GM18861 (cell line): ENCODE data around the gene WDR90.

Experiments used
- ATAC-seq: cut with Tn5 transposase; IDR thresholded peaks from one replicate; pipeline ENCODE4 v1.9.1; 2021; ENCODE audit not compliant: unreplicated experiment

WDR90 gene

DNA sequence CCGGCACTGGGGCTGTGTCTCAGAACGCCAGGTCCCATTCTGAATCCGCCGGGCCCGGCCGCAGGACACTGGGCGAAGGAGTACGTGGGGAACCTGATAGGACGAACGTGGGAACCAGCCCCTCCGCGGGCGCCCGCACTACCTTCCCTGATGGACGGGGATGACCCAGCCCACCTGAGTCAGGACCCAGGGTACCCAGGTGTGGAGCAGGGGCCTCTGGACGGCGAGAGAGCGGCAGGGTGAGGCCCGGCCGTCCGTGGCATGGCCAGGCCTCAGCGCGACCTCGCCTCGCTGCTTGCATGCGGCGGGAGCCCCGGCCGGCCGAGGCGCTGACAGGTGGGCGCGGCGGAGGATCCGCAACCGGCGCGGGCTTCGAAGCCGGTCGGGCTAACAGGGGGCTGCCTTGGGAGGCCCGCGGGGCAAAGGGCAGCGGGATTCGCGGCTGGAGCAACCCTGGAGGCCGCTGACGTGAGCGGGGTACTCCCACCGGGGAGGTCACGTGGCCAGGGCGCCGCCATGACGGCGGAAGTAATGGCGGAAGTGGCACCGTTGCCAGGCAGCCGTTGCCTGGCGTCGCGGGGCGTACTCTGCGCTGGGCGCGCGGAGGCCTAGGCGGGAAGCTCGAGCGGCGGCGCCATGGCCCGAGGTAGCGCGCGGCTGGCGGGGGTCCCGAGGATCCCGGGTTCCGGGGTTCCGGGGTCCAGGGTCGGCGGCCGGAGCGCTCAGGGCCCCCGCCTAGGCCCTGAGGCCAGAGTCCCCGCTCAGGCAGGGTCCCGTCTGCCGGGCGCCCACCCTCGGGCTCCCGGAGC, at the start of gene WDR90:
TSS of gene WDR90 (plus strand) at position 585 of the 809 bp plus-strand sequence. CDS start at position 637, 52 bp downstream.
- peak; percentile 78 for ATAC-seq

DNA sequence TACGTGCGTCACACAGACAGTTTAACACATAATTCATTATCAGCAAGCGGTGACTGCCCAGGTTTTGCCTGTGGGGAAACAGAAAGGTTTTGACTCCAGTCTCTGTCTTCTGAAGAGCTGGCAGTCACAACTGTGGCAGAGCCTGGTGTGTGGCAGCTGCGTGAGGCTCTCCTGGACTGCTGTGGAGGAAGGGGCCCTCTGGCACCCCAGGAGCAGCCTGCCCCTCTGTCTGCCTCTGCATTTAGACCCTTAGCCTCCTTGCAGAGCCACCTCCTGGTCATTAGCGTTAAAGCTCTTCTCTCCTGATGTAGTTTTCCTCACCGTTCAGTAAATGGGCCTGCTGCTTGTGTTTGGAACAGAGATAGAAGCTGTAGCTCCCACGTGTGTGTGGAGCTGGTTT, 48.4 kb upstream of the WDR90 start:
- no peak for ATAC-seq

DNA sequence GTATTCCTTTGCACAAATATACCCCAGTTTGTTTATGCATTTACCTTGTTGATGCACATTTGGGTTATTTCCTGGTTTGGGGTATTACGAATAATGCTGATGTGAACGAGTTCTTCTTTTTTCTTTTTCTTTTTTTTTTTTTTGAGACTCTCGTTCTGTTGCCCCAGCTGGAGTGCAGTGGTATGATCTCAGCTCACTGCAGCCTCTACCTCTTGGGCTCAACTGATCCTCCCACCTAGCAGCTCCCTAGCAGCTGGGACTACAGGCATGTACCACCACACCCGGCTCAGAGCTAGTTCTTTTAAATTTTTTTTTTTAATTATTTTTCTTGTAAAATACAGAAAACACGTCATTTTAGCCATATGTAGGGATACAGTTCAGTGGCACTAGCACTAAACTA, 45.2 kb upstream of the WDR90 start:
- ATAC-seq, result no peak

DNA sequence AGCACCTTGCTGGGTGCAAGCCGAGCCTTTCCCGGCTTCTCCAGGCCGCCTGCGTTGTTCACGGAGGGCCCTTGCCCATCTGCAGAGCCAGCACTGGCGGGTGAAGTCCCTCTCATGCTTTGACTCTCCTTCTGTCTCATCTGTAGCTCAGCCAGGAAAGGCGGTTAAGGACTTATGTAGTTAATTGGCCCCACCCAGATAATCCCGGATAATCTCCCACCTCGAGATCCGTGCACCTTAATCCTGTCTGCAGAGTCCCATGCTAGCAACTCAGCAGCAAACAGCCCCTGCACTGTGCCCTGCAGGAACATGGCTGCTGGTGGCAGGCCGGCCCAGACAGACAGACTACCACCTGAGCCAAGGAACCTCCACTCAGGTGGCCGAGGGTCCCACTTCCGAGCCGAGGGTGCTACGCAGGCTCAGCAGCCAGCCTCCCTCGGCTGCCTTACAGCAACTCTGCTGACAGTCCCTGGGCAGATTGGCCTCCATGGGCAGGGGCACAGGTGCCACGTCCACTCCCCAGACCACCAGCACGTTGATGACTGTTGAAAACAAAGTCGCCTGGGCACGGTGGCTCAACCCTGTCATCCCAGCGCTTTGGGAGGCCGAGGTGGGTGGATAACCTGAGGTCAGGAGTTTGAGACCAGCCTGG, 42.4 kb upstream of the WDR90 start:
- no peak for ATAC-seq

DNA sequence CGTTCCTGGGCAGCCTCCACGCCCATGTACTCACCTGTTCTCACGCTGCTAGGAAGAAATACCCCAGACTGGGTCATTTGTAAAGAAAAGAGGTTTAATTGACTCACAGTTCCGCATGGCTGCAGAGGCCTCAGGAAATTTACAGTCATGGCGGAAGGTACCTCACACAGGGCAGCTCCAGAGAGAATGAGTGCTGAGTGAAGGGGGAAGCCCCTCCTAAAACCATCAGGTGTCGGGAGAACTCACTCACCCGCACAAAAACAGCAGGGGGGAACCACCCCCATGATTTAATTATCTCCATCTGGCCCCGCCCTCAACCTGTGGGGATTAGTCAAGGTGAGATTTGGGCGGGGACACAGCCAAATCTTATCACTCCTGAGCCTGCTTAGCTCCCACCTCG, 41.1 kb upstream of the WDR90 start:
- no peak for ATAC-seq

DNA sequence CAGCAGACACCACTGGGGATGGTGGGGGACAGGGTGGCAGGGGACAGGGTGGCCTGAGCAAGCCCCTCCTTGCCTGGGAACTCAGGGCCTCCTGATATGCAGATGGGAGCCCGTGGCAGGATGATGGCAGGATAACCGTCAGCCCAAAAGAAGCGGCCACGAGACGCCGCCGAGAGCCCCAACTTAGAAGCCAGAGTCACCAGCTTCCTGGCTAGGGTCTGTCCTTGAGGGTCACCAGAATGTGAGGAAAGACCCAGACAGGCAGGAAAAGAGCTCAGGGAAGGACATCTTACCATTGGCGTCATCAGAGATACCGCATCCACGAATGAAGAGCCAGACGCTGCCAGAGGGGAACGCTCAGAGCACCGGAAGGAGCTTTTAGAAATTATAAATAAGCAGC, 39.8 kb upstream of the WDR90 start:
- no peak for ATAC-seq

DNA sequence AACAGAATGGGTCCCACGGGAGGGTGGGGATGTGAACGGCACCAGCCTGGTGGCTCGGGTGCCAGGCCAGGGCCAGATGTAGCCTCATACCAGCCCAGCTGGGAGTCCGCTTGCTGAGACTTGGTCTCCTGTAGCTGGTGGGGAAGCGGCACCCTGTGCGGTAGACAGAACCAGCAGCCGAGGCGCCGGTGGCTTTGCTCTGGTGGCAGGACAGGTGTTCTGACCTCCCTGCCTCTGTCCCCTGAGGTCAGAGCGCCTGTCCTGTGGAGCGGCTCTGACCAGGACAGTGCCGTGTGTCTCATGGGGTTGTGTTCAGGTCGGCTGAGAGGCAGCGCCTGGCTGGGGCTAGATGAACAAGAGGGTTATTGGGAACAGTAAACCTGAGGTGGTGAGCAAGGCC, 39.2 kb upstream of the WDR90 start:
- ATAC-seq, result no peak

DNA sequence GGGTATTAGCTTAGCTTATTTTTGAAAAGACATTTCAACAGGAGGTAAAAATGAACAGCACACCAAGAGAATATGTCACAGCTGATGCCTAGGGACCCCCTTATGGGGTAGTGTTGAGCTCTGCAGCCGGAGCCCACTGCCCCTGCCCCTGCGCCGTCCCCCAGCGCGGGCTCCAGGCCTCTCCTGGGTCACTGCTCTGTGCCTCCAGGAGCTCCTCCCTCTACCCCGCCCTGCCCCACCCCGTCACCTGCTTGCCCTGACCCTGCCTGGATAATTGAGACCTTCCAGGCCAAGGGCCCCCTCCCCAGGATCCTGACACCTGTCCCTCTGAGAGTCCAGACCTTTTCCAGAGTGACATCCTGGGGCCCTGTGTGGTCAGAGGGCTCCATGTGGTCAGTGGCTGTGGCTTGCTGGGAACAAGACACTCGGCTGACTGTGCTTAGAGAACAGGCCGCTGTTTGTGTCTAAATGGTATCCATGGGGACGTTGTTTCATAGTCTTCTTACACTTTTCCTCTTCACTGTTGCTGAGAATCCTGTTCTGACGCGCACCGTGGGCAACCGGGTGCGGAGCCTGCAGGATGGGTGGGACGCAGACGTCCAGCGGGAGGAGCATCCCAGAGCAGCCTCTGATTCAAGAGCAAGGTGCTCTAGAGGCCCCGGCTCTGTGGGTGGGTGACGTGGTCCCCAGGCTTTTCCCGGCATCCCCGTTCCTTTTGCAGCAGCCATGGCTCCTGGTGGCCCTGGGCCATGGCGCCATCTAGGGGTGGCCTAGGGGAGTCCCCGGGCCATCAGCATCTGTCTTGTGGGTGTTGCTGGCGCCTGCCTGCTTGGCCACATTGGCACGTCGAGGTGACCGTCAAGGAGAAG, 38.4 kb upstream of the WDR90 start:
- ATAC-seq, result no peak

DNA sequence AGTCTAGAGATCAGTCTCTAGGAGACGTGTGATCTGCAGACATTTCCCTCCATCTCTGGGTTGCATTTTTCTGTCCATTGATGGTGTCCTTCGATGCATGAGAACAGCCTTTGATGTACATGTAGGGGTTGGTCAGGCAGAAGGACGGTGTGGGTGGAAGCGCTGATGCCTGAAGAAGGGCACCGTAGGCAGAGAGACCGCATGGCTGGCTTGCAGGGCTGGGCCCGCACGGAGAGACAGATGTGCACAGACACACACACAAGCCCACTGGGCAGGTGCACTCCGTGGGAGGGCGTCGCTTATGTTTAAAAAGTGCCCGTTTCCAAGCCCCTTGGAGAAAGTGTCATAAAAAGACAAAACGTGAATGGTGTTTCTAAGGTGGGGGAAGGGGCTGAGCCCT, 34.0 kb upstream of the WDR90 start:
- no peak for ATAC-seq

DNA sequence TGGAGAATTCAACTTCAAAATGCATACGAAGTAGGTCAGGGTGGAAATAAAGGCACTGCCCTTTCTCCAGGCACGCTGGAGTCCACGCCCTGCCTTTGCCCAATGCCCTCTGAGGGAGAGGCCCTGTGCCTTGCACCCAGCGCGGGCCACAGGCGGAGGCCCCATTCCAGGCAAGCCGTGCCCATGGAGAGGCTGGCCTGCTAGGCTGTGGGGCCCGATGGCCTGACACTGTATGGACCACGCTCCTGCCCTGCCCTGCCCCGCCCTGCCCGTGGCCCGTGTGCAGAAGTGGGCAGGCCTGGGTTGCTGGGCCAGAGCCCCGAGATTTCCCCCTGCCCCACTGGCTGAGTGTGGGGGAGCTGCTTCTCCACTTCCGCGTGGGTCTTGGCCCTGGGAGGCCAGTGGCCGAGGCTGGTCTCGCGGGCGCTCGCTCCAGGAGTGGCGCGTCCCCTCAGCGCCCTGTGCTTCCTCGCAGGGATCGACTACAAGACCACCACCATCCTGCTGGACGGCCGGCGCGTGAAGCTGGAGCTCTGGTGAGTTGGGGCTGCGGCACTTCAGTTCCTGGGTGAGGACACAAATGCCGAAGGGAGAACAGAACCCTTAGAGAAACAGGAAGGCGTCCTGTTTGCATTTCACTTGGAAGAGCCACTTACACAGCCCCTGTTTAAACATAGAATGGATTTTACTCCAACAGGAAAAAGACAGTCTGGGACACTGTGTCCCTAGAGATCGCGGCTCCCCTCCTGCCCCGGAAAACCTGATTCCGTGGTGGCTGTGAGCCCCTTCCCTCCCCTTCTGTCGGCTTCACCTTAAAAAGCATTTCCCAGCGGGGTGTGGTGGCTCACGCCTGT, 32.2 kb upstream of the WDR90 start:
- ATAC-seq, result no peak

DNA sequence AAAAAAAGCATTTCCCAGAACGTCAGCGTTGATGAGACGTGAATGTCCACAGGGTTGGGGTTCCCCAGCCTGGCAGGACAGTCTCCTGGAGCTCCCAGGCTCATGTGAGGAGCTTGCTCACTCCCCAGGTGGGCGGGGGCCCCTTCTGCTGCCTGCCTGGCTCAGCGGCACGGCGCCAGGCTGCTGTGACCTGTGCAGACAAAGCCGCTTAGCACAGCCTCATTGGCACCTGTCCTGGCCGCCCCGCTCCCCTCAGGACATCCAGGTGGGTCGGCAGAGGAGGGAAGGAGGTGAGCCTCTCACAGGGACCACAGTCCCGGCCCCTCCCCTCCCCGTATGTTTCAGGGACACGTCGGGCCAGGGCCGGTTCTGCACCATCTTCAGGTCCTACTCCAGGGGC, 31.3 kb upstream of the WDR90 start:
- no peak for ATAC-seq

DNA sequence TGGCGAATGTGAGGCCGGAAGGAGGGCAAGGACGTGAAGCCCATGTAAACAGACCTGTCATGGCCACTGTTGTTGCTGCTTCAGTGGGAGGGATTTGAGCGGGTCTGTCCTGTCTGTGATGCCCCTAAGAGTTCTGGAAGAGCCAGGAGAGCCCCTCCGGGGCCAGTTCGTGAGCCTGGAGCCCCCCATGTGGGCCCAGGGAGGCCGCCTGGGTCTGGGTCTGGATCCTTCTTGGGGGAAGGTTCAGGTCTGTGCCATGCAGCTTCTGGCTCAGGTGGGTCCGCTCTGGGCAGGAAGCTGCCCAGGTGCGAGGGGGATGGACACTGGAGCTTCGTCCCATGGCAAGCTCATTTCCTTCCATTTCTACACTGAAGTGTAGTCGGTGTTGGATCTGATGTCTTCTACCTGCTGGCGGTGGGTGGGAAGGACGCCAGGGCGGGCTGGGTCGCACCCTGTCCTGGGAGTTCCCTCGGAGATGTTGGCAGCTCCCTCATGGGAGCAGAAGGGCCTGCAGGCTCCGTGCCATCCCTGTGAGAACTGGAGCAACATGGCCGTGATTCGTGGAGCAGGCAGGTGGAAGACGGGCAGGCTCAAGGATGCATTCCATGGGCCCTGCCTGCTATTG, 29.6 kb upstream of the WDR90 start:
- no peak for ATAC-seq

DNA sequence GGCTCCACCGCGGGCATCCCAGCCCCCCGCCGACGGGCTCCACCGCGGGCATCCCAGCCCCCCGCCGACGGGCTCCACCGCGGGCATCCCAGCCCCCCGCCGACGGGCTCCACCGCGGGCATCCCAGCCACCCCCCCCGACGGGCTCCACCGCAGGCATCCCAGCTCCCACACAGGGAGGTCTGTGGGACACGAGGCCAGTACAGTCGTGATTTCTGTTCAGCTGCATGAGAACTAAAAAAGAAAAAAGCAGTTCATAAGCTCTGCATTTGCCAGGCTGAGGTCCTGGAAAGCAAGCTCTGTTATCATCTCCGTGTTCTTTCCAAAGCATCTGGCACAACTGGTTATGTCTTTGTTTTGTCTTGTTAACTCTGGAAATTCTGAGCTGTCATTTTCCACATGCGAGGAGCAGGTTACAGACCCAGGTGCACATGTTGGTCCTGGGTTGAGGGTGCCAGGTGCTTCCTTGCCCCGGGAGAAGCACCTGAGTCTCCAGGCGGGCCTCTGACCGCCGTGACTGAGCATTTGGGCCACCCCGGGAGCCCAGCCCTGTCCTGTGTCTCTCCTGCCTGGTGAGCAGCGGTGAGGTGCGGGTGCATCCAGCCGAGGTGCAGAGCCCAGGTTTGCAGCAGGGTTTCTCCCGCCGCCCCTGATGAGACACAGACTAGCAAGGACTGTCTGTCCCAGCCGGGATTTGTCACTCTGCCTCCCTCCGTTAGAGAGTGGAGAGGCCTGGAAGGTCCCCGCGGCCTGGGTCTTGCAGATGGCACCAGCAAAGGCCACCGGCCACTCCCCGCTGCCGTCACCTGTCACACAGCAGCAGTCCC, 28.3 kb upstream of the WDR90 start:
- ATAC-seq, result no peak

DNA sequence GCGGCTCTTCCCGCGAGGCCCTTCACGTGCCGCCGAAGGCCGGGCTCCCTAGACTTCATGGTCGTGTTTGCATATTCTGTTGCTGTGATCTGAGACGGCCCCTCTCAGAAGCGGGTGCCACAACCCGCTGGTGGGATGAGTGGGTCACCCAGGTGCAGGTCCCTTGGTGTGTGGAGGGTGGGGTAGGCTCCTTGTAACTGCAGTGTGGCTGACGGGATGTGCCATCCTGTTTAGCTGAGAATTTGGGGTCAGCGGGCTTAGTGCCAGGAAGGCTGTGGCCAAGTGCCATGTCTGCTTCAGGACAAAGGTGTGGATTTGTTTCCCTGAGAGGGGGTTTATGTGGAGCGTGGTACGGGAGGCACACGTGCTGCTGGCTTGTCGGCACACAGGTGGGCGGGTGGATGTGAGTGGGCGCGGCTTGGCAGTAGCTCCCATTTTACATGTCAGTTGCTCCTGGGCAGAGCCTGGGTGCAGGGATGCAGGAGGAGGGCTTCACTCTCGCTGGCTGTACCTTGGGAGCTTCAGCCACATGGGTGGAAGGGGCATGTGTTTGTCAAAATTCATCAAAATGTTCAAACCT, 27.5 kb upstream of the WDR90 start:
- ATAC-seq, result no peak

DNA sequence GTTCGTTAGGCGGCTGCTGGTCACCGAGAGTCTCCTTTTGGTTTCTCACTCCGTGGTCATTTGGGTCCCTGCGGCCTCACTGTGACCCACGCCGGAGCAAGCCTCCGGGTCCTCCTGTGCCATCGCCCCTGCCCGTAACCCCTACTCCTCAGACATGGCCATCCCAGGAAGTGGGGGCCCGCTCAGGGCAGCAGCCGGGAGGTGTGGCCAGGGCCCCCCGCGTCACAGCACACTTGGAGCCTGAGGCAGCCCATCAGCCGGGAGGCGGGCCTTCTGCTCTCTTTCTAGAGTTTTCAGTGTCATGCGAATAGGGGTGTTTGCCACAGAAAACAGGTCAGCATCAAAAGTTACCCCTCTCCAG, 26.3 kb upstream of the WDR90 start:
- ATAC-seq, result no peak

DNA sequence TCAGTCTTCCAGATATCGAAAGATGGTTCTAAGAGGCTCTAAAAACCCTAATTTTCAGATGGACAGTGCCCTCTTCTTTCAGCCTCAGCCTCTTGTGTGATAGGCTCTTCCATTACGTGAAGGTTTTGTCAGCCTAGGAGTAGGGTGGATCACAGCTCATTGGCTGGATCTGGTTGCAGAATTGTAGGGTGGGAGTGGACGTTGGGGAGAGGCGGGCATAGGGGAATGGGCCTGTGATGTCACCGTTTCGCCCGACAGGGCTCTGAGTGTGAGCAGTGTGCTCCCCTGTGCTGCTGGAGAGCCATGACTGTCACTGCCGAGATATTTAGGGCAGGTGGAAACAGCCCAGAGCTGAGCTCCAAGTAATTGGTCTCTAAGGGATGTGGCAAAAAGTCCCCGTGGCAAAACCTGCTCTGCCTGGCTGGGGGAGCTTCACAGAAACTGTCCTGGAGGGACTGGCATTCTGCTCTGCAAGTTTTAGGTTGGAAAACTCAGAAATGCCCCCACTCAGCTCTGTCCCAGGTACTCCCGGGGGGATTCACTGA, 24.6 kb upstream of the WDR90 start:
- ATAC-seq, result no peak

DNA sequence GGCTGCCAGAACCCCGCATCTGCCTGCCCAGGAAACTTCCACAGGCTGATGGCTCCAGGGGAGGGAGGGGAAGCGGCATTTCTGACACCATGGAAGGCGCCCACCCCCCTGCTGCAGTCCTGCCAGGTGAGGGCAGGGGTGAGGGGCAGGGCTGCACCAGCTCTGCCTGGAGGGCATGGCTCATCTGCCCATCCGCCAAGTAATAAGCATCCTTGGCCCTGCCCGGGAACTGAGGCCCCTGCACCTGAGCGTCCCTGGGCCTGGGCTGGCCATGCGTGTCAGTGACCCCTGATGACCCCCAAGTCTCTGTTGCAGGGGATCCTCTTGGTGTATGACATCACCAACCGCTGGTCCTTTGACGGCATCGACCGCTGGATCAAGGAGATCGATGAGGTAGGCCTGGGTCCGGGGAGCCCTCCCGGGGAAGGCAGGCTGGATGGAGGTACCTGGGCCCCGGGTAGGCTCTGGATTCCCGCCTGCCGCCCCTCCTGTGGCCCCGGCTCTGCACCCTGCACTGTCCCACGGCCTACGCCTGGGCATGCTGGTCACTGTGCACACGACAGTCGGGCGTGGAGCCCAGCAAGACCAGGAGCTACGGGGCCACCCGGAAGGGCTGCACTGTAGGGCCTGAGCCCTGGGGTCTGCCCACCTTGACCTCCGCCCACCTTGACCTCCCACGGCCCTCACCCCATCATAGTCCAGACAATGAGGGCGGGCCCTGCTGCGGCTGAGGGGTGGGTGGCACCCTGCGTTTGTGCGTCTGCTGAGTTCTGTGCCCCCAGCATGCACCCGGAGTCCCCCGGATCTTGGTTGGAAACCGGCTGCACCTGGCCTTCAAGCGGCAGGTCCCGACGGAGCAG, 23.8 kb upstream of the WDR90 start:
- no peak for ATAC-seq
